ENCODE measurements around the gene CCT6B. TPM values are rescaled to one million over a fixed set of nuclear protein-coding genes. Genes with fewer than 3 reads are reported as not detected.
A peak's percentile ranks its signal among the peaks of the same experiment; 100 is the strongest.
"Not testable (repeated sequence)": the region's sequence is repeated elsewhere in the genome, so short reads cannot be mapped to it uniquely, and the experiment has no call there.

CCT6B gene
- total RNA-seq, 1 experiment from 2014 or later, result 0.94 TPM

- DNase-seq (ENCODE audit: extremely low read depth, low read depth), result peak; percentile 69
Observed at GRCh38 chr17:34980681-34981537, 19.6 kb upstream of the CCT6B start.

GRCh38 chr17:34980353-34980680 lies 19.1 kb upstream of the CCT6B start, which contains the start of gene LIG3:
TSS of gene LIG3 (plus strand) at chr17:34980512. CDS start at chr17:34983006, 2,494 bp downstream.
- DNase-seq (ENCODE audit: extremely low read depth, low read depth), result peak; percentile 92

GRCh38 chr17:34979650-34980352 lies 18.5 kb upstream of the CCT6B start:
- no peak for DNase-seq (ENCODE audit: extremely low read depth, low read depth)

- no peak for DNase-seq (ENCODE audit: extremely low read depth, low read depth)
Observed at GRCh38 chr17:34979153-34979552, 17.9 kb upstream of the CCT6B start.

GRCh38 chr17:34974794-34975785 lies 13.8 kb upstream of the CCT6B start:
- no peak for DNase-seq (ENCODE audit: extremely low read depth, low read depth)

GRCh38 chr17:34974179-34974578 lies 12.9 kb upstream of the CCT6B start:
- no peak for DNase-seq (ENCODE audit: extremely low read depth, low read depth)

GRCh38 chr17:34958438-34958837 lies 2.8 kb downstream of the CCT6B start:
- DNase-seq (ENCODE audit: extremely low read depth, low read depth), result no peak

- DNase-seq (ENCODE audit: extremely low read depth, low read depth), result not testable (repeated sequence)
Observed at GRCh38 chr17:34950780-34951179, 10.5 kb downstream of the CCT6B start.

GRCh38 chr17:34930283-34930682 lies 31.0 kb downstream of the CCT6B start:
- no peak for DNase-seq (ENCODE audit: extremely low read depth, low read depth)

- DNase-seq (ENCODE audit: extremely low read depth, low read depth), result no peak
Observed at GRCh38 chr17:34926661-34927060, 34.6 kb downstream of the CCT6B start.

- DNase-seq (ENCODE audit: extremely low read depth, low read depth), result no peak
Observed at GRCh38 chr17:34920676-34921075, 40.6 kb downstream of the CCT6B start.

GRCh38 chr17:34917381-34917780 lies 43.9 kb downstream of the CCT6B start:
- no peak for DNase-seq (ENCODE audit: extremely low read depth, low read depth)

- no peak for DNase-seq (ENCODE audit: extremely low read depth, low read depth)
Observed at GRCh38 chr17:34916120-34916519, 45.1 kb downstream of the CCT6B start.

GRCh38 chr17:34913001-34913400 lies 48.3 kb downstream of the CCT6B start:
- DNase-seq (ENCODE audit: extremely low read depth, low read depth), result no peak

GRCh38 chr17:34909040-34909439 lies 52.2 kb downstream of the CCT6B start:
- no peak for DNase-seq (ENCODE audit: extremely low read depth, low read depth)

- no peak for DNase-seq (ENCODE audit: extremely low read depth, low read depth)
Observed at GRCh38 chr17:34902831-34903547, 58.3 kb downstream of the CCT6B start.

GRCh38 chr17:34899643-34900291 lies 61.5 kb downstream of the CCT6B start:
- DNase-seq (ENCODE audit: extremely low read depth, low read depth), result no peak

- no peak for DNase-seq (ENCODE audit: extremely low read depth, low read depth)
Observed at GRCh38 chr17:34895383-34895782, 65.9 kb downstream of the CCT6B start.

GRCh38 chr17:34894964-34895363 lies 66.3 kb downstream of the CCT6B start:
- no peak for DNase-seq (ENCODE audit: extremely low read depth, low read depth)
